Medulla oblongata (tissue), 1 donor: ENCODE results near the gene DSCAM.
A peak's percentile ranks its signal among the peaks of the same experiment; 100 is the strongest.

Experiments
- DNase-seq: peaks from one replicate; pipeline ENCODE4 v3.0.0-alpha.2; 2015; ENCODE audit errors: extremely low spot score

The DSCAM gene

DNA sequence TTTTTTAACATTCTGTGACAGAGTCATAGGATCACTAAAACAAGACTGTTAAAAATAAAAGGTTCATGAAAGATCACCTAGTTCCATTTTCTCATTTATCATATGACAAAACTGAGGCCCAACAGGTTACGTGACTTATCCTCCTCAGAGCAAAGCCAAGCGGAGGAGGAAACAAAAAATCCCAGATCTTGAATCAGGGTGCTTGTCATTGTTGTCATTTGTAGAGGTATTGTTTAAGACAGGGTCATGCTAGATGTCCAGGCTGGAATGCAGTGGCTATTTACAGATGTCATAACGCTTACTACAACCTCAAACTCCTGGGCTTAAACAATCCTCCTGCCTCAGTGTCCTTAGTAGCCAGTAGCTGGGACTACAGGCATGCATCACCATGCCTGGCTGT, 293.2 kb downstream of the DSCAM start:
- DNase-seq: no peak

DNA sequence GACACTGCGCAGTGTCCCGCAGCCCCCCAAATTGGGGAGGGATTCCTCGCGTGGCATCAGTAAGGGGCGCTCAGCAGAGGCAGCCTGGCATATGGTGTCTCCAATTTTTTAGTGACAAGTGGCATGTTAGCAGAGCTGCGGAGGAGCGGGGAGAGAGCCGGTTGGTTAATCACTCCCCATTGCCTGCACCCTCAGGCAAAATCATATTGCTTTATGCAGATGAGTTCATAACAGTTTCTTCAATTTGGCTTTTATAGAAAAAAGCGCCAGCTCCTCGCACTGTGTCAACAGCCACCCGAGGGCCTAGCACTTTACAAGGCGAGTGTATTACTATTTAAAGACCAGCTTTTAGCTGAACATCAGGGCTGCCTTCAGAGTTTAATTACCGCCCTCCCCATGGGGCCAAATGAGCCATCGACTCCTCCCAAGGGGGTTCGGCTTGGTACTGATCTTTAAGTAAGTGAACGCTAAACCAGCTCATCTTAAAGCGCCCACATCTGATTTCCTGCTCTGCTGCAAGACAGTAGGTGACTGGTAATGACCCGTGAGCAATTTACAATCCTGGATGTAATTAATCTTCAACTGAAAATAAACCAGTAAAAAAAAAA, 298.9 kb downstream of the DSCAM start:
- no peak for DNase-seq

DNA sequence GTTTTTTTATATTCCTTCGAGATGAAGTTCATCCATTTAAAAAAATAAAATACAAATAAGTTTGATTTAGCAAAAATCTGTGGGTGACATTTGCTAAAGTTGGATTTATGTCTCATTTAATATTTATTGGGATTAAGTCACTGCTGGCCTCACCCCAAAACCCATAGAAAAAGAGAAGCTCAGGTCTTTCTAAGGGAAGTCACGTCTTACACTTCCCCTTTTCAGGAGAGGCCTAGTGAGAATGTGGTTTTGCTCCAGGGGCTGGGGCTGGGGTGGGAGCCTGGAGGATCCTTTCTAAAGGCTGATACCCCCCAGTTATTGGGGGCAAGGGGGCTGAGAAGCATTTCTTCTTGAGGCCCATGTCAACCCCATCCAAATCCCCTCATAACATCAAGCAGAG, 300.3 kb downstream of the DSCAM start:
- peak; percentile 64 for DNase-seq

DNA sequence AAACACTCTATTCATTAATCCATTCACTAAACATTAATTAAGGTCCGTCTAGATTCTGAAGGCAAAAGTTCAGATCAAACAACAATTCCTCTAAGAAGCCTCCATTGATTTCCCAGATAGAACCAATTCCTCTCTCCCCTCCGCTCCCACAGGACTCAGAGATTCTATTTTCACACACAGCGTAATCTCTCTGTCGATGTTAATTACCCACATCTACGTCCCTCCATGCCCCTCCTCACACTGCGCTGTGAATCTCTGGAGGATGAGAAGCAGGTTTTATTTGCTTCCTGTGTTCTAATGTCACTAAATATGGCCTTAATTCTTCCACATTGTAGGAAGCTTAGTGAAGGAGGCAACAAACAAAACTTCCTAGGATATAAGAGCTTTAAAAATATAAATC, 306.7 kb downstream of the DSCAM start:
- DNase-seq: no peak

DNA sequence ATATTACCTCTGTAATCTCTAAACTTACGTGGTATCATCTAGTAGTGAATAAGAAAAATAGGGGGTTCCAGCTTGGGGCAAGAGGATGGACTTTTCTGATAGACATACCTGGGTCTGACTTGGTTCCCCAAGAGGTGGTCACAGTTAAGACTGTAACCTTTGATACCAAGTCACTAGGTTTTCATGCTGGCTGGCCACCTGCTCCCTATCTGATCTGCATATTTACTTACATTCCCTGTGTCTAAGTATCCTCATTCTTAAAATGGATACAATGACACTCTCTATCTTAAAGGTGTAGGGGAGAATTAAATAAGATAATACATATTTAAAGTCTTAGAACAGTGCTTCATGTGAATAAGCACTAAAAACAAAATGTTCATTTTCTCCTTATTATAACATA, 312.1 kb downstream of the DSCAM start:
- DNase-seq: no peak

DNA sequence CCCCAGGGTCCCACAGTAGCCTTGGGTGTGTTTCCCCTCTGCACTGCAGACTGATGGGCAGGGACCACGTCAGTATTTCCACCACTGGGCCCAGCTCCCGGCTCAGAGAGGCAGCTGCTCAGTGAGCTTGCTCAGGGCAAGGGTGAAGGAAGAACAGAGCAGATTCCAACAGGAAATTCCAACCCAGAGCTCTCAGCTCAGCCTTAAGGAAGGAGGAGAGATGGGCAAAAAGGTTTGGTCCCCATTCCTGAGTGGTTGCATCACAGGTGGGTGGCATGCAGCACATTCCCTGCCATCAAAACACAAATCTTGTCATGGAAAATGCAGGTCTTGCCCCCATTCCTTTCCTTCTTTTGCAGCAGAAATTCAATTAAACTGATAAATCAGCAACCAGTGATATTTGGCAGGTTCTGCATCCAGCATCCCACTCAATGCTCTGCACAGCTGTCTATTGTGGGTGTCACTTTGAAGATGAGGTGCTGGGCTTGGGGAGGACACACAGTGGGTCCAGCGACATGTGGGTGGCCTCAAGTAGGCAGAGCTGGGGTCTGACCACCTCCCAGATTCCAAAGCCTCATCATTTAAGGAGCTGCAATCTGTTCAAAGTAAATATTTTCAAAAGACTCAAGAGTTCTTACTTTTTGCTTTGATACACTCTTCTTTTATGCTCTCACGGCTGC, 315.4 kb downstream of the DSCAM start:
- no peak for DNase-seq

DNA sequence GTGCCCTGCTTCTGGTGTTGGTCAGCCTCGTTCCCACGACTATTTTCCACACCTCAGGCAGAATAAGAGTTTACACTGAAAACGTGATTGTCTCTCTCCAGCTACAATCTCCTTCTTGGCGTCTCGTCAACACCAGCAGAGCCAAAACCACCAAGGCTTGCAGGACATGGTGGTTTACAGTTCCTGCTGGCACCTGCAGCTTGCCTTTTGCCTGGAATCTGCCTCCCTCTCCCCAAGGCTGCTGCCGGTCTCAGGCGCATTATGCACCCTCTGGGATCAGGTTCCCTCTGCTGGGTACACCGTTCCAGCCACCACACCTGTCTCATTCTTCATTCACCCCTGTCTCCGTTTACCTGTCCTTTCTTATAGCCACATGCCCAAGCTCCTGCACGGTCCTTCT, 315.9 kb downstream of the DSCAM start:
- DNase-seq: no peak

DNA sequence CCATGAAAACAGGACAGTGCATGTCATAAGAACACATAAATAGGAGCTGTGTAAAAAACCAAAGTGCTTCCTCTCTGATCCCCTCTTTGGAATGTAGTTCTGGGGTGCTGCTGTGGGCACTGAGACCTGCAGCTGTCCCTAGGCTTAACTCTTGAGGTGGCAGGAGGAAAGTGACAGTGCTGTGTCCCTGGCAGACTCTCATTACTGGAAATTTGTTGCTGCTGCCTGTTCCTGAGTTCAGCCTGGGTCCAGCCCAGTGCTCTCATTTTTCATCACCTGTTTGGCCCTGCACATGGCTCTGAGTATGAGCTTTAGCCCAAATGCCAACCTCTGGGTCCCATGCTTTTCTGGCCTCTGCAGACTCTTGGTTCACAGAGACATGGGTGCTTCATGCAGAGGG, 329.3 kb downstream of the DSCAM start:
- DNase-seq: no peak

DNA sequence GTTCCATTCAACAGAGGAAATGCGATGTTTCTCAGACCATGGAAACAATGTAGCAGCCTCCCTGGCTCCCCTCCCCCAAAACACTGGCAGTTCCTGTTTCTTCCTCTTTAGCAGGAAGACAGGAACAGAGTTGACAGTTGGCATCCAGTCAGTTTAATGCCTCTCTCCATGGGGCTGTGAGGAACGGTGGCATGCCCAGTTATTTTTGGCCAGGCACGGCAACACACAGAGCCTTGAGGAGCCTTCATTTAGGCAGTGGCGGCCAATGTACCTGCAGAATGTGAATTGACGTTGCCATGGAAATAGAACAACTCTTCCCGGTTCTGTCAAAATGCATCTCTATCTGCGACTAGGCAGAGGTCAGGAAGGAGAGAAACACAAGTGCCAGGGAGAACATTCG, 330.6 kb downstream of the DSCAM start:
- DNase-seq: peak; percentile 64

DNA sequence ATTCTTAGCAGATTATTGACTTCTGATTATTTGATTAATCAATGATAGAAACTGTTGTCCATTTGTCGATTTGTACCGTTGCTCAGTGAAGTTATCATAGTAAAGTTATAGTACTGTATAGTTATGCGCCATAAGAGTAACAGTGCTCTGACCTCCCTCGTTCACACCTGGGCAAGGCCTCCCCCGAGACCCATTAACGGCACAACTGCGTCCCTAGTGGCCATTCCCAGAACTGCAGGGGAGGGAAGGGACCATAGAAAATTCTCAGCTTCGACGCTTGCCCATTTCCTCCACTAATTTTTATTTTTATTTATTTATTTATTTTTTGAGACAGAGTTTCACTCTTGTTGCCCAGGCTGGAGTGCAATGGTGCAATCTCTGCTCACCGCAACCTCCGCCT, 334.4 kb downstream of the DSCAM start:
- DNase-seq: no peak

DNA sequence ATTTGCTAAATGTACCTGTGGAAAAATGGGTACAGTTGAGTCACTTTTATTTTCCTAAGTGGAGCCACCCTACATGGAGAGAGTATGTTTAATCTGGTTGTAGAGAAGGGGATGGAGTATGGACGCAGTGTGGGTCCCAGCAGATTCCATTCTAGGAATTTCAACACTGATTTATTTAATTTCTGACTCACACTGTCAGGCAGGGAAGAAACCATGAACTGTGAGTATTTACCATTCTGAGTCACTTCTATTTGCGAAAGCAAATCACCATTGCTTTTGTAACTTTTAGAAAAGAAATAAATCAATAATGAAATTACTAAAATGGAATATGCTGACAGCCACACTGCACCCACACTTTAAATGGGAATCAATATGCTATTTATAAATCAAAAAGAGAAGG, 339.0 kb downstream of the DSCAM start:
- no peak for DNase-seq

DNA sequence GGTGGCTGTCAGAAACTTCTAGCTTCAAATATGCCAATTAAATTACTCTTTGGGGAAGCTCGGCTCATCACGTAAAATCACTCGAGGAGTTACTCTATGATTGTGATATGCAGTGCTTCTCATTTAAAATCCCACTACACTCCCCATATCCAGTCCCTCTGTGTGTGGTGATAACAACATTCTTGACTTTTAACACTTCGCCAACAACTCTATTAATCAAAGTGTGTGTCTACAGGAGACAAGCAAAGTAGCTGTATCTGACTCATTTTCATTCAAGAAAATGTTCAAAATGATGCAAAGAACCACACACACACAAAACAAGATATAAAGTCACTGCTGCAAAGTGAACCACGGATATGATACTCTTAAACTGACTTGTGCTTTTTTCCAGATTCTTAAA, 341.3 kb downstream of the DSCAM start:
- DNase-seq: no peak

DNA sequence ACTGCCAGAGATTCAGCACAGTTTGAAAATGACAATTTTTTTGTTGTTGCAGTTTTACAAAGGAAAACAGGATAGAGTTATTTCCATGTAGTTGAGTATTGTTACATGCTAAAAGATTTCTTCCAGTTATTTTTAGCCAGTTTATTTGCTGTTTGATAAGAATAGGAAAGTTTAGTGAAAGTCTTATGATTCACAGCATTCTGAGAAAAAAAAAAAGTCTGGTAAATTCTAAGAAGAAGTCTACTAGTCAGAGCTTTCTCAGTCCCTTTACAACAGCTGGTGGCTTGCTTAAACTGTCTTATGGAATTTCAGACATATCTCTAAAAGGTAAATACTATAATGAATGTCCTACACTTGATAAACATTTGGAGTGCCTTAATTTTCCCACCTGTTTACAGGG, 341.7 kb downstream of the DSCAM start:
- DNase-seq: no peak

DNA sequence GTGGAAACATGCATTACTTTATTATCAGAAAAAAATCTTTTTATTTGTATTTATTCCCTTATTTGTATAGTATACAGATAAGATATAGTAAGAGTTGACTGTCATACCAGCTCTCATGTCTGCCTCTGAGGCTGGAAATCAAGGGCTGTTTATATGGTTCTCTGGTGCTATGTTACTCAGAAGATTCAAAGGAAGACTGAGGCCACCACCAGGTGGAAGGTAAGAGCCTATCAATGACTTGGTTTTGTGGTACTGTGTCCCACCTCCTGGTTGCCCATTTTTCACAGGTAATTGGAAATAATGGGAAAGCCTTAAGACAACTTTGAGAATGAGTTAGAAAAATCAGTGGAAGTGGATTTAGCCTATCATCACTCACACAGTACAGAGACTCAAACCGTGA, 342.1 kb downstream of the DSCAM start:
- no peak for DNase-seq

DNA sequence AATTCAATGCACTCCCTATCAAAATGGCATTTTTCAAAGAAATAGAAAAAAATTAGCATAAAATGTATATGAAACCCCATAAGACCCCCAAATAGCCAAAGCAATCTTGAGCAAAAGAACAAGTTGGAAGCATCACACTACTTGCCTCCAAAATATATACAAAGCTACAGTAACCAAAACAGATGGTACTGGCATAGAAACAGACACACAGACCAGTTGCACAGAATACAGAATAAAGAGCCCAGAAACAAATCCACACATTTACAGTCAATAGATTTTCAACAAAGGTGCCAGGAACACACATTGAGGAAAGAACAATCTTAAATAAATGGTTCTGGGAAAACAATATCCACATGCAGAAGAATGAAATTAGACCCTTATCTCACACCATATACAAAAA, 350.8 kb downstream of the DSCAM start:
- DNase-seq: no peak

DNA sequence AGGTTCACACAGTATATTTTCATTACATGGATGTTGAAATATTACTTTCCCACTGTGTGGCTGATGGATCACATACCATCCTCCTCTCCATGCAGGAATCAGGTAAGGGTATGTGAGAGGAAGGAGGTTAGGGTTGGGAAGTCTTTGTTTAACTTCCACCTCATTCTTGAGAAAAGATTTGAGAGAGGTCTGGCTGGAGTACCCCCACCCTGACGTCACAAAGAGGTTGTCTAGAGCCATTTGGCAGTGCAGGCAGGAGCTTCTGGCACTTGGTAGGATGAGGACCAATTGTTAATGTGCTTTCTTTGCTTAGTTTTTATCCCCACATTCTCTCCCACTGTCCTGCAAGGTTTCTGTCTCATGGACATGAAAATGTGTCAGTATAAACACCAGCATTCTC, 356.6 kb downstream of the DSCAM start:
- no peak for DNase-seq

DNA sequence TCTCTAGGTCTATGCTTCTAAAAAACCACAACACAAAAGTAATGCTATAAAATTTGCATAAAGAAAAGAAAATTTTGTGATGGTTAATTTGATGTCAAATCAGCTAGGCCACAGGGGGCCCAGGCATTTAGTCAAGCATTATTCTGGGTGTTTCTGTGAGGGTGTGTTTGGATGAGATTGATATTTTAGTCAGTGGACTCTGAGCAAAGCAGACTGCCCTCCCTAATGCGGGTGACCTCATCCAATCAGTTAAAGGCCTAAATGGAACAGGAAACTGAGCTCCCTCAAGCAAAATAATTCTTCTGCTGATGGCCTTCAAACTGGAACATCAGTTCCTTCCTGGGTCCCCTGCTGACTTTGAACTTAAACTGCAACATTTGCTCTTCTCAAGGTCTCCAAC, 358.0 kb downstream of the DSCAM start:
- no peak for DNase-seq

DNA sequence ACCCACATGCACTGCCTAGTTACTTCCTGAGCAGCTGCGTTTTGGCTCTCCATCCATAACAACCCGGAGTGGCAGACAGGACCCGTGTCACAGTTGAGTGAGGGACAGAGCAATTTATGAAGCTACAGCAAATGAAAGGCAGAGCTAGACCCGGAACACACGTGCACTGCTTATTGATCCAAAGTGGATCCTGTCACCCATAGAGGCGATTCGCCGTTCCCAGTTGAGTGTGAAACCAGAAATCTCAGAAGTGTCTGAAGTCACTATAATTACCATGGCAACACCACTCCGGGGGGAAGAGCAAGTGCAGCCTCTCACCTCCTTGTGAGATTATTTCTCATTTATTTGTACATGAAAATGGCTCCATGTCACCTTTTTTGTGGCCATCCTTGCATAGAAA, 365.2 kb downstream of the DSCAM start:
- DNase-seq: no peak

DNA sequence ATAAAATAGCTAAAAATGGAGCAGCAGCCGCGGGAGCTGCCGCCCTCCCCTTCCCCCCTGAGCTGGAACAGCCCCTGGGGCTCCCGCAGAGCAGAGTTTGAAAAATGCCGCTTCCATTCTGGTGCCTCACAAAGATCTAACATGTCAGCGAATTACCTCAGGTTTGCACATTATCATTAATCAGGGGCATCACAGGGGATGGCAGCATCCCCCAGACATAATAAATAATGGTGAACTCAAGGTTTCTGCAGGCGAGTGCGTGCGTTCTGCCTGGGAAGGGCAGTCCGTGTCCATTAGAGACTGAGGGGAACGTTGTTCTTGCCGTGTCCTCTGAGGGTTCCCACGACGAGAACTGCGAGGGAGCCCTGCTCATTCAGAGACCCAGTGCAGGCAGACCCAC, 372.4 kb downstream of the DSCAM start:
- no peak for DNase-seq

DNA sequence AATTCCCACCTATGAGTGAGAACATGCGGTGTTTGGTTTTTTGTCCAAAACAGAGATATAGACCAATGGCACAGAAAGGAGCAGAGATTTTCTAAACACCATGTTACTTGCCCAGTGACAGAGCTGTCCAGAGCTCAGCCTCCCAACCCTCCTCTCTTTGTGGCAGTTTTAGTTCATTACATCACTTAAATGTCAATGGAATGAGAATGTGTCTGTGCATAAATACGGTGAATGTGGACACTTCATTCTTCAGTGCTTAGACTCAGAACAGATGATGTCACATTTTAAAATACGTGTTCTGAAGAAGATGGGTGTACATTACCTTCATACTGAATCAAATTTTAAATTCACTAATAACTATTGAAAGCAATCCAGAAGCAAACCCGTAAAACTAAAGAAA, 374.9 kb downstream of the DSCAM start:
- DNase-seq: no peak

DNA sequence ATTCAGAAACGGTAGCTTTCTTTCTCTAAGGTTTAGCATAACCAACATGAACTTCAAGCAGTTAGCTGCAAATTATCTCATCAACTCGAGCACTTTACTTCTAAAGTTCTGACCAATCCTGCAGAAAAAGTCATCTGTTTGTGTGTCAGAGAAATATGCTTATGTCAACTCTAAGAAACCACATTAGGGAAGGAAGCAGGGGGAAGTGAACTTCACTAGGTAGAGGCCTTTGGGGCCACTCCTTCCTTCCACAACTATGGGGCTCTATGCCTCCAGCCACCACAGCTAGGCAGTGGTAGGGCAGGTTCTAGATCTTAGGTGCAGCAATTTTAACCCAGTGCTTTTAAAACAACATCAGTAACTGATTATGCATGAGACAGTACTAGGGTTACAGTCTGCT, 375.9 kb downstream of the DSCAM start:
- peak; percentile 23 for DNase-seq

DNA sequence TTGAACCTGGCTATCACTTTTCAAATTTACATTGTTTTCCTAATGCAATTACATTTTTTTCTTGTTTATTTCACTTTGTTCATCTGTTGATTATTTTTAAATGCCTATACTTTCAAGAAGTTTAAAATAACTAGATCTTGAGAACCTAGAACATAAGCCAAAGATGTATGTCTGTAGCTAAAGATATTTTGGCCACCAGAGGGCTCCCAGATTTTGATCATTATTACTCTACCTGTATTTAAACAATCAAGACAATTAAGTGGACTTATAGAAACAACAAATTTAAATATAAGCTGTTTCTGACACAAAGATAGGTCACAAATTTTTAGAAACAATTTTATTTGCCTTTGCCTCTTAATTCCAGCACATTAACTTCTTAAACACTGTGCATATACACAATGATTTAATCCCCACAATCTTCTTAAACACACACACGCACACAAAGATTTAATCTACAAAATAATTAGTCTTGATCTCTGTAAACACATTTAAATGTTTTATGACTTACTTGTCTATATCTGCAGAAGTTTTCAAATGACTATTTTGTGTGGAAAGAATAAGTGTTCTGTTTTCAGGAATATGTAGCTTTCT, 380.0 kb downstream of the DSCAM start:
- peak; percentile 48 for DNase-seq

DNA sequence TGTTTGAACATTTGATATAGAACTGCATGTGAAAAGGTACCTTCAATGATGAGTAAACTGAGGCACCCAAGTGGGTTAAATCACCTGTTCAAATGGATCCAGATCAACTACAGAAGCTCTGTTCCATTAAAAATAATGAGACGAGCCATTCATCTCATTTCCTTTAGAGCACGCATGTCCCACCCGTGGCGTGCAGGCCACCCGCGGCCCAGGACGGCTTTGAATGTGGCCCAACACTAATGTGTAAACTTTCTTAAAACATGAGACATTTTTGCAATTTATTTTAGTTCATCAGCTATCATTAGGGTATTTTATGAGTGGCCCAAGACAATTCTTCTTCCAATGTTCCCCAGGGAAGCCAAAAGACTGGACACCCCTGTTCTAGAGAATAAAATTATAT, 381.6 kb downstream of the DSCAM start:
- no peak for DNase-seq

DNA sequence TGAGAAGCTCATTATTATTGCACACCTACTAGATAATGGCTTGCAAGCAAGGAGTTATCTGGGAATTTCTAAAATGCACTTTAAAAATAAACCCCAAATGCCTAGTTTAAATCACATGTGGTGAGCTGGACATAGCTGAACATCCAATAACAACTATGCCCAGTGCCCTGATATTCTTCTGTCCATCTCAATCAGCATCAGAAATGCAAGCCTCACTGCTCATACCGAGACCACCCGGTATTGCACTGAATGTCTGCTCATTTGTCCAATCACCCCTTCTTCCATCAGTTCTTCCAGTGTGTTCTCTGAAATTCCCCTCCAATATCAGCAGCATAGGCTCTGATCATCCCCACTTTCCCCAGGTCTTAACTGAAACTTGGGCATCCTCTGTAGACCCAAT, 383.8 kb downstream of the DSCAM start:
- DNase-seq: no peak
